SU-DHL-6 (cell line): ENCODE measurements around the gene TAS1R2.

Source experiments
- CTCF ChIP-seq: fragments of 200-600 bp; sonication (generic); IDR thresholded peaks from one replicate; pipeline ENCODE4 v1.5.1; 2017; ENCODE audit warnings: antibody characterized with exemption, mild to moderate bottlenecking, low read length, moderate library complexity; ENCODE audit not compliant: insufficient read depth, poor library complexity, severe bottlenecking
- EZH2phosphoT487 ChIP-seq: fragments of 200-600 bp; sonication (generic), shearing (Covaris generic); conservative IDR thresholded peaks from 2 replicates; pipeline ENCODE4 v1.6.1; 2018; ENCODE audit warnings: mild to moderate bottlenecking, antibody characterized with exemption, low read length, moderate library complexity, mixed read lengths

GRCh38 chr1:18808550-18808949 lies 50.9 kb downstream of the TAS1R2 start:
- TF ChIP-seq CTCF (no peak), EZH2phosphoT487 (no peak)
